Fibroblast of skin of right biceps (primary cell): ENCODE results near the gene PCNX2.
A peak's percentile ranks its signal among the peaks of the same experiment; 100 is the strongest.

Source experiments
- DNase-seq: peaks from one replicate; pipeline ENCODE4 v3.0.0-alpha.2; 2013

The PCNX2 gene

DNA sequence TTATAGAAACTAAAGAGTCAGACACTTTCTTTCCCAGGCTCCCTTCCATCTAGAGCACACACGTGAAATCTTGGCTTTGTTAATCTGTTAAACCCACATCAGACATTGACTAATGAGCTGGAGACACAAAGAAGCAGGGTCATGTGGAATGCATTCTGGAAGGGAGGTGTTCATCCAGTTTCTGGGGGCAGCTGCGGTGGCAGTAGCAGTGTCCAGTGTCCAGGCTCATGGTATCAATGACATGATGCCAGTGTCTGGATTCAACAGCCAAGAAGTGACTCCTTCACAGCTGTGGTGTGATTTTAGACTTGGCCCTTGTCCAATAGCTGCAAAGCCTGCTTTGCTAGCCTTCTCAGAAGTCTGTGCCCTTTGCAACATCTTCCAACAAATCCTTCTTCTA lies 249.9 kb downstream of the PCNX2 start:
- DNase-seq = no peak

DNA sequence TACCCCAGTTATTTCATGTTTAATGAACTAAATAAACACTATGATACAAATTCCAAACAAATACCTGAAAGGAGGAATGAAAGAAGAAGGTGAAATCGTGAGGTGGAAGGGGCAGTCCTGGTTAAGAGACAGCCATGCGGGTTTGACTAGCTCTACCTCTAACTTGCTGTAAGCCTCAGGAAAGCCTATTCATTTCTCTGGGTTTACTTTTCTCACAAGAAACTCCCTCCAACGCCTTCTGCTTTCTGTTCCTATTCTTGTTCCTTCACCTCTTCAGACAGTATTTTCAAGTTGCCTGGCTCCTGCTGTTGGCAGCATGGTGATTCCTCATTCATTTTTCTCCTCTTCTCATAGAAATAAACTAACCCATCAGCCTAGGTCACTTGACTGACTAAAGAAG lies 252.7 kb downstream of the PCNX2 start:
- no peak for DNase-seq

DNA sequence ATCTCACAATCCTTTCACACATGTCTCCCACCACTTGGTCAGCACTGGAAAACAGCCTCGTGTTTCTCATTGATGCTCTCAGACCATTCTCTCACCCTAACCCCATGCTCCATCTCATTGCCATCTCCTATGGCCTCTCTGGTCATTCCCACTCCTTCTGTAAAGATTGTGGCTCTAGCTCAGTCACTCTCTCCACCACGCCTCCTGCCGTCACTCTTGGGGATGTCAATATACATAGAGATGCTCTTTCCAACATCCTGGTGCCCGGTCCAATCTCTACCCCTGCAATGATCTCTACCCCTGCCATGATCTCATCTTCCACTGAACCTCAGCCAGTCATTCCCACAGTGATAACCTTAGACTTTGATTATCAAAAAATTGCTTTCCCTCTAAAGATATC lies 255.0 kb downstream of the PCNX2 start:
- no peak for DNase-seq

DNA sequence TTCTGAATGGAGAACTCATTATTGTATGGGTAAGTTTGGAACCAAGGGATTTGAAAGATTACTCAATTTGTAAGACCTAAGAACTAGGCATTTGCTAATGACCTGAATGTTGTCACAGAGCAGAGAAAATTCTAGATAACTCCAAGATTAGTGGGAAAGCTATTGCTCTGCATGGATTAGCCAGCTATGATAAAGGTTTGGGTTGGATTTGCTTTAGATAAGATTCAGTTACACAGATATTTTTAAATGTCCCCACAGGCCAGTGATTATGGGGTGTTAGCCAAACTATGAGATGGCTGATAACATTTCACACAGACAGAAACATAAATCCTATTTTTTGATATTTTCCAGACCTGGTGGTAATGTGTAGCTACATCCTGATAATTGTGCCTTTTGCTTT lies 256.9 kb downstream of the PCNX2 start:
- DNase-seq = no peak

GRCh38 chr1:233037843-233038242 lies 257.7 kb downstream of the PCNX2 start:
- DNase-seq = no peak

- no peak for DNase-seq
Observed at GRCh38 chr1:233034836-233035235, 260.7 kb downstream of the PCNX2 start.

GRCh38 chr1:233033361-233033760 lies 262.2 kb downstream of the PCNX2 start:
- DNase-seq = no peak

GRCh38 chr1:233032916-233033315 lies 262.6 kb downstream of the PCNX2 start:
- no peak for DNase-seq

GRCh38 chr1:233031521-233031920 lies 264.0 kb downstream of the PCNX2 start:
- no peak for DNase-seq

GRCh38 chr1:233027046-233027445 lies 268.5 kb downstream of the PCNX2 start:
- DNase-seq = no peak

DNA sequence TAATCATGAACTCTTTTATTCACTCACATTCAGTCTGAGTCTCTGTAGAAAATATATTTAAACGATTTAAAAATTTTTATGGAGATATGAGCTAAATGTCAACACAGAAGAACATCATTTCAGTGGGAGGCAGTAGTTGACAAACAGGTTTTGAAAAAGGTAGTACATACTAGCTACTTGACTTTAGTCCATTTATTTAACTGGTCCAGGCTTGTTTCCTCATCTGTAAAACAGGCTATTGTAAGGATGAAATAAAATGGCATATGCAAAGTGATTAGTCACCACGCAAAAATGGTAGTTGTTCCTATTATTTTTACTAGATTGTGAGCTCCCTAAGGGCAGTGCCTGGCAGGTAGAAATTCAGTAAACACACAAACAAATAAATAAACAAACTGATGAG lies 270.0 kb downstream of the PCNX2 start:
- no peak for DNase-seq

GRCh38 chr1:233025157-233025556 lies 270.4 kb downstream of the PCNX2 start:
- peak; percentile 23 for DNase-seq

GRCh38 chr1:233024199-233024598 lies 271.3 kb downstream of the PCNX2 start:
- no peak for DNase-seq

DNA sequence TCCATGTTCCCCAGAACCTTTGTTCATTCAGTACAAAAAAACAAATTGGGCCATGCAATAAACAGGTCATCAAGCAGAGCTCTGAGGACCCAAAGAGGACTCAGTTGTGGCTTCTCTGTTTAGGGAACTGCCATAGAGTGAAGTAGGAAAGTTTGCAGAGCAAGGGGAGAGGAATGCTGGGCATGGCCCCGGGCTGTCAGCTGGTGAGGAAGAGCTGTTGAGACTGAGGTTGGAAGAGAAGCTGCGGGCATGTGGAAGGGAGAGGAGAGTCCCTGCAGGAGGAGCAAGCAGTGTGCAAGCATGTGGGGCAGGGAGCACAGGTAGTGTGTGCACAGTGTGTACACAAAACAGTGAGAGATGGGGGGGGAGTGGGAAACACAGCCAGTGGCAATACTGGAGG lies 273.3 kb downstream of the PCNX2 start:
- no peak for DNase-seq

DNA sequence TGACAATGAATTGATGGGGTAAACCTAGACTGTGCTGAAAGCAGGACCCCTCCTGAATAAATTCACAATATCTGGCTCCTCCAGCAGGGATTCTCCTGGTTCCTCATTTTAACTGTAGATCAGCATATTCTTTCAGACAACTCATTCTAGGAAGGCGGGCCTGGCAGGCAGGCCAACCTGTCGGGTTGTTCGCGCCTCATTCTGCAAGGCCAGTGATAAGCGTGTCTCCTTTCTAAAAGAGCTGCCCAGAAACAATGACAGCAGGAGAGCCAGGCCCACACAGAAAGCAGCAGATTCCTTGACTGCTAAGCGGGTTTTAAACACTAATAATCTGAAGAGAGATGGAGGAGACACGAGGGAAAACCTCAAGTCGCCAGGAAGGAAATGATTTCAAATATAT lies 275.1 kb downstream of the PCNX2 start:
- peak; percentile 23 for DNase-seq

- DNase-seq = no peak
Observed at GRCh38 chr1:233019778-233020325, 275.7 kb downstream of the PCNX2 start.

DNA sequence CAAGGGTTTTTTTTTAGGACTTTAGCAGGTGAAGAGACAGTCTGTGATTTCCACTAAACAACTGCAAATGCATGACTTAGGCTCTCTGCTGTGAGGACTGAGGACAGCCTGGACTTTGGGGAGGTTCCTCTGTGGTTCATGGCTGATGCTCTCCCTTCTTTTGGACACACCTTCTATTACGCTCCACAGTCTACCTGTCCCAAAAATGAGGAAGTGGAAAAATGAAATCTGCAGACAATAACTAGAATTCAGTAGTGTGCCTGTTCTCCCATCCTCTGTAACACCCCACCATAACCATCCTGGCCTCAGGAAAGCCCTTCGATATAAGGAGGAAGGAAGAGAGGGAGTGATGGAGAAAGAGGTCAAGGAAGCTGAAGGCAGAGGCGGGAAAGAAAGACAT lies 276.4 kb downstream of the PCNX2 start:
- DNase-seq = no peak

DNA sequence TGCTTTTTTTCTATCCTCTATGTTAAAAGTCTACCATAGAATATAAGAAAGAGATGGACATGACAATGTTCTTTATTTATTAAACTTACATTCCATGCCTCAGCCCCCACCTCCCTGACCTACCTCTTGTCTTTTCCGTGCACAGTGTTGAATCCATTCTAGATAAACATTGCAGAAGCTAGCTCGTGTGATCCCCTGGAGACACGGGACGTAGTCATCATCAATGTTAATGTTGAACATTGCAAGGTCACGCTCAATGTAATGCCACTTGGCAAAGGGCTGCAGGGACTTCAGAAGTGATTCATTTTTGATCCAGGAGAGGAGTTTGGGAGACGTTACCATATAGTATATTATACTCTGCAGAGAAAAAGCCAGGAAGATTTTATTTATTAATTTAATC lies 278.7 kb downstream of the PCNX2 start:
- no peak for DNase-seq

- DNase-seq = no peak
Observed at GRCh38 chr1:233015965-233016364, 279.6 kb downstream of the PCNX2 start.

DNA sequence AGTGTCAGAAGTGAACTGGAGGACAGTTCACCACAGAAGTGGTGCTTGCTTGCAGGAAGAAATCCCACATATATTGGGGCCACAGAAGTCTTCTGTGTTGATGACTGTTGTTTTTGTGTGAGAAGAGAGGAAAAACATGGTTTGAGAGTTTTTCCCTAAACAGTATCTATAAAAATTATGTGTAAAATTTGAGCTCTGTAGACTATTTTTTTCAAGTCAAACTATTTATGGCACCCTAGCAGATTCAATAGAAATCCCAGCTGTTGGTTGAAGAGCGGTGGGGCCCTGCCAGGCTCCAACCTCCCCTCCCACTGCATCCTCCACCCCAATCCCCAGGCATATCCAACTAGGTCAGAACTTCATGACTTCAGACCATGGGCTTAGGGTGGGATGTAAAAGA lies 283.5 kb downstream of the PCNX2 start:
- no peak for DNase-seq

DNA sequence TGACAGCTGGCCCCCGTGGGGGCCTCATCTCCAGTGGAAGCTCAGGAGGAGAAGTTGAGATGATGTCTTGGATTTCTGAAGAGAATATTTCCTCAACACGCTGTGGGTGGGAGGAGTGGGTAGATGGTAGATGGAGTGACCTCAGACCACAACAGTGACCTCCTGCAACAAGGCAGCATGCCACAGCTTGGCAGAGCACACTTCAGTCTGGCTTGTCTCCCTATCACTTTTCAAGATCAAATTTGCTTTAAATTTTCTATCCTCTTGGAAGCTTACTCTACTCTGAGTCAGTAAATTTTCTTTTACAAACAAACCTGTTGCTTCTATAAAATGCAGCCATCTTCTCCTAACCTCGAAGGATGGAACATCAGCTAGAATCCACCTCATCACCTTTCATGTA lies 285.4 kb downstream of the PCNX2 start:
- no peak for DNase-seq

- peak; percentile 5 for DNase-seq
Observed at GRCh38 chr1:233006541-233006973, 289.0 kb downstream of the PCNX2 start.

GRCh38 chr1:233006108-233006507 lies 289.4 kb downstream of the PCNX2 start:
- no peak for DNase-seq

DNA sequence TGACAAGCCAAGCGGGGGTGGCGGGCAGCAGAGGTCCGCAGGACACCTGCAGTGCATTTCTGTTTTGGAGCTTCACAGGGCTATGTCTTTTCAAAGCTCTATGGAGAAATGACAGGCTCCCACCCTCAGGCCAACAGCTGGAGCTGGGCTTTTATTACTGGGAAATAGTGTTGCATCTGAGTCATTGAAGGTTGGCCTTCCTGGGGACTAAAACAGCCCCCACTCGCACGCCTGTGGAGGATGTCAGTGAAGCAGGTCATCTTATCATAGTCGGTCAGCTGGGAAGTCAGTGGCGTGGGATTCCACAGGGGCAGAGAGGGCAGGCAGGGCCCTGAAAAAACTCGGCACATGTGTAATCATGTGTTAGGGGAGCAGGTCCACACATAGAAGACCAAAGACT lies 289.8 kb downstream of the PCNX2 start:
- DNase-seq = peak; percentile 27

GRCh38 chr1:233005156-233005555 lies 290.4 kb downstream of the PCNX2 start:
- DNase-seq = no peak

DNA sequence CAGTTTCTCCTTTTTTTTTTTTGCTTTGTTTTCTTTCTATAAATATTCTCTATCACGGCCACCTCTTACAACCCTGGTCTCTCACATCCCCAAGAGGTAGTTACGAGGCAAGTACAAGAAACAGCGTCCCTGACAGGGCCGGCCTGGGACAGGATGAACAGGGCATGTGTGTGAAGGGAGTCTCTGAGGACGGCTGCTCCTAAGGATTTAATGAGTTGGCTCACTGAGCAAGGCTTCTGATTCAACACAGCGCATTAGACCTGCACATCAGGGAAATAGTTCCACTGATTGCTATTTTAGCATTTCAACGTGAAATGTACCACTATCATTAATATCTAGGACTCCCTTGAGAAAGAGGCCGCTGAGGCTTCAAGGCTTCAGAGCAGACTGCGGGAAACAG lies 291.1 kb downstream of the PCNX2 start:
- no peak for DNase-seq
